Transverse colon (tissue), 4 donors: ENCODE measurements around the gene UBA52.

Source experiments
- EP300 ChIP-seq: sonication (generic); formaldehyde crosslinking; IDR thresholded peaks from one replicate; pipeline ENCODE4 v1.6.1; 2017; ENCODE audit warnings: antibody characterized with exemption, low read depth
- POLR2A ChIP-seq: fragments of 450-650 bp; IDR thresholded peaks from one replicate; pipeline ENCODE4 v1.6.1; 2016; ENCODE audit warnings: antibody characterized with exemption, mild to moderate bottlenecking, moderate library complexity
- POLR2AphosphoS5 ChIP-seq, 3 donors: sonication (generic); formaldehyde crosslinking; IDR thresholded peaks; one replicate each; pipeline ENCODE4 v1.6.1; 2016; ENCODE audit warnings: antibody characterized with exemption in 3 of 3
- TF ChIP-seq, protein P1 (sequence below), 5 experiments: fragments of 200-600 bp in 3 of 5; fragments of 450-650 bp in 2 of 5; sonication (generic) in 3 of 5; IDR thresholded peaks; 1 replicate in 2 of 5; 2 replicates in 3 of 5; pipeline ENCODE4 v1.5.1; 2016 to 2017; ENCODE audit warnings: antibody characterized with exemption in 5 of 5, inconsistent platforms in 3 of 5, mild to moderate bottlenecking in 2 of 5, moderate library complexity in 1 of 5

DNA sequence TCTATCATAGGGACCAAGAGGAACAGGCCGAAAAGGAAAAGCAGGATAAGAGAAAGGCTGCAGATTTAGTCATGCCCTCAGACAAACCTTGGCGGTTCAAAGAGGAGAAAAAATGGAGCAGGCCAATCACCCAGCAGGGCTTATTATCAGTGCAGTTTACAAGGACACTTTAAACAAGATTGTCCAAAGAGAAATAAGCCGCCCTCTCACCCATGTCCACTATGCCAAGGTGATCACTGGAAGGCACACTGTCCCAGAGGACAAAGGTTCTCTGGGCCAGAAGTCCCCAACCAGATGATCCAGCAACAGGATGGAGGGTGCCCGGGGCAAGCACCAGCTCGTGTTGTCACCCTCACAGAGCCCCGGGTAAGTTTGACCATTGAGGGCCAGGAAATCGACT, 8.7 kb downstream of the UBA52 start:
- TF ChIP-seq, protein P1, sequence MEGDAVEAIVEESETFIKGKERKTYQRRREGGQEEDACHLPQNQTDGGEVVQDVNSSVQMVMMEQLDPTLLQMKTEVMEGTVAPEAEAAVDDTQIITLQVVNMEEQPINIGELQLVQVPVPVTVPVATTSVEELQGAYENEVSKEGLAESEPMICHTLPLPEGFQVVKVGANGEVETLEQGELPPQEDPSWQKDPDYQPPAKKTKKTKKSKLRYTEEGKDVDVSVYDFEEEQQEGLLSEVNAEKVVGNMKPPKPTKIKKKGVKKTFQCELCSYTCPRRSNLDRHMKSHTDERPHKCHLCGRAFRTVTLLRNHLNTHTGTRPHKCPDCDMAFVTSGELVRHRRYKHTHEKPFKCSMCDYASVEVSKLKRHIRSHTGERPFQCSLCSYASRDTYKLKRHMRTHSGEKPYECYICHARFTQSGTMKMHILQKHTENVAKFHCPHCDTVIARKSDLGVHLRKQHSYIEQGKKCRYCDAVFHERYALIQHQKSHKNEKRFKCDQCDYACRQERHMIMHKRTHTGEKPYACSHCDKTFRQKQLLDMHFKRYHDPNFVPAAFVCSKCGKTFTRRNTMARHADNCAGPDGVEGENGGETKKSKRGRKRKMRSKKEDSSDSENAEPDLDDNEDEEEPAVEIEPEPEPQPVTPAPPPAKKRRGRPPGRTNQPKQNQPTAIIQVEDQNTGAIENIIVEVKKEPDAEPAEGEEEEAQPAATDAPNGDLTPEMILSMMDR (IDR thresholded peaks at IDR 0.05), result no peak
- TF ChIP-seq EP300, result no peak
- TF ChIP-seq POLR2AphosphoS5 (IDR thresholded peaks at IDR 0.05), result no peak
- TF ChIP-seq POLR2A, result no peak
